Endometrial microvascular endothelial cells (primary cell): ENCODE data around the gene PDE10A. TPM values are rescaled to one million over a fixed set of nuclear protein-coding genes. Genes with fewer than 3 reads are reported as not detected.

Experiments used
- in situ Hi-C: cut with HindIII; loops from 2 replicates; pipeline ENCODE4 v1.10.0; 2017; ENCODE audit warnings: low sequenced_read_pairs, low pct_unique_long_range_greater_than_20kb; ENCODE audit errors: inconsistent ontology term
- total RNA-seq: library from RNA; depleted of rRNA; stranded (reverse); fragments of >200 nt; gene quantifications from one replicate; pipeline ENCODE4 v1.2.3, GENCODE V29; 2015; ENCODE audit errors: inconsistent ontology term

PDE10A gene
- total RNA-seq, 1 donor from 2014 or later: 1.4 TPM

- in situ Hi-C loops: no loop called here
Measured at GRCh38 chr6:165680975-165681374, 17.9 kb upstream of the PDE10A start.

GRCh38 chr6:165679326-165679725 is 16.3 kb upstream of the PDE10A start:
- in situ Hi-C loops: no loop called here

DNA sequence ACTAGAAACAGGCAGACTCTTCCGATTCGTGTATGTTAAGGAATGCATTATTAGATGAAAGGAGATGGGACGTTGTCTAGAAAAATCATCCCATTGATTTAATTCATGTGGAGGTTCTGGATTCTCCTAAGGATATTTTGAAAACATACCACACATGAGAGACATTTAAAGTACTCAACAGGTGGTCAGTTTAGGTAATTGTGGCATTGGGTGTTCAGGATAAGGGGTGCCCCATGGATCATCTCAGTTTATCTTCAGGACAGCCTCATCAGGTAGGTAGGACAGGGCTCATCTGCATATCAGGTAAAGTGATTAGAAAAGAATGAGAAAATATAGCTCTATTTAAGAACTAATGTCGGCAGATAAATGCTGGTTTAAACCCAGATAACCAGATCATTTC is 15.9 kb upstream of the PDE10A start:
- in situ Hi-C loops: no loop called here

GRCh38 chr6:165678429-165678828 is 15.4 kb upstream of the PDE10A start:
- in situ Hi-C loops: no loop called here

DNA sequence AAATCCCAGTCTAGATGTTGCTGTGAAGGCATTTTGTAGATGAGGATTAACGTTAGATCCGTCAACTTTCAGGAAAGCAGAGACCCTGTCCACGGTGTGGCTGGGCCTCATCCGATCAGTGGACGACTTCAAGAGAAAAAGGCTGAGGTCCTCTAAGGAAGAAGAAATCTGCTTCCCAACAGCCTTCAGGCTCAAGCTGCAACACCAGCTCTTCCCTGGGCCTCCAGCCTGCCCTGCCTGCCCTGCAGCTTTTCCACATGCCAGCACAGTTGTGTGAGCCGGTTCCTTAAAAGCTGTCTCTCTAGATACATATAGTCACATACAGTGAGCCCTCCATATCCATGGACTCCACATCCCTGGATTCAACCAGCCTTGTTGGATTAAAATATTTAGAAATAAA is 14.1 kb upstream of the PDE10A start:
- in situ Hi-C loops: no loop called here

DNA sequence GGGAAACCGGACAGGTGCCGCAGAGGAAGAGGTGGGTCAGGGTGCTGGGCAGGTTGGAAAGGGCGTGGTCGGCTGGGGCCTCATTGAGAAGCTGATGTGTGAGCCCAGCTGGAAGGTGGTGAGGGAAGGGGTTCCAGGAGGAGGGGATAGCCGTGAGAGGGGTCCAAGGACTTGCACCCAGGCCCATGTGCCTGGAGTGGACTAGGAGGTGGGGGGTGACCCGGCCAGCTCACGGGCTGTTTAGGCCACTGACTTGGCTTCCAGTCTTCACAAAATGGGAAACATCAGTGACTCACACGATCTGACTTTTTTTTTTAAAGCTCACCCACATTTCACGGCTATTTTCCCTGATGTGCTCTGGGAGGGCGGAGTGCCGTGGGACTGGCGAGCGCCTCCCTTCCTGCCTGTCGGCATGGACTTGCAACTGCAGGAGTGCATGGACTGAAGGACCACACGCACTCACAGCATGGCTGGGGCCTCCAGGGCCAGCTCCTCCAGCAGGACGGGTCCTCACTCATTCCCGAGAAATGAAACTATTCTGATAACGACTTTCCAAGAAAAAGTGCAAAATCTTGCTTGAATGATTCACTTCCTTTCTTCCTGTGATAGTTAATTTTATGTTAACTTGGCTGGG is 13.5 kb upstream of the PDE10A start:
- in situ Hi-C loops: no loop called here

DNA sequence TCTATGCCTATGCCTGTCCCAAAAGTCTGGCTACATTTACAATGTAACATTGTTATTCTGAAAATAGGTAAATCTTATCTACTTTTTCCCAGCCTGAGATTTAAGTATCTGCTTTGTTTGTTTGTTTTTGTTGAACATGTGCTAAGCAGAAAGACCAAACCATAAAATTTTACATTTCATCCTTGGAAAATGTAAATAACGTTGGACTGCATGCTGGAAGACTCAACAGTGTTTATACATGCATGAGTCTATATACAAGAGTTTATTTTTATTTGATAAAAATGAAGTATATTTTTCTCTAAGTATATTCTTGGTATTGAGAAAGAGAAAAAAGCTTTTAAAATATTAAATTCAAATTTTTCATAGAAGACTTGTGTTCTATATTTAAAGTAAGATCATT is 12.1 kb upstream of the PDE10A start:
- in situ Hi-C loops: no loop called here

GRCh38 chr6:165674155-165675029 is 11.4 kb upstream of the PDE10A start:
- in situ Hi-C loops: no loop called here

DNA sequence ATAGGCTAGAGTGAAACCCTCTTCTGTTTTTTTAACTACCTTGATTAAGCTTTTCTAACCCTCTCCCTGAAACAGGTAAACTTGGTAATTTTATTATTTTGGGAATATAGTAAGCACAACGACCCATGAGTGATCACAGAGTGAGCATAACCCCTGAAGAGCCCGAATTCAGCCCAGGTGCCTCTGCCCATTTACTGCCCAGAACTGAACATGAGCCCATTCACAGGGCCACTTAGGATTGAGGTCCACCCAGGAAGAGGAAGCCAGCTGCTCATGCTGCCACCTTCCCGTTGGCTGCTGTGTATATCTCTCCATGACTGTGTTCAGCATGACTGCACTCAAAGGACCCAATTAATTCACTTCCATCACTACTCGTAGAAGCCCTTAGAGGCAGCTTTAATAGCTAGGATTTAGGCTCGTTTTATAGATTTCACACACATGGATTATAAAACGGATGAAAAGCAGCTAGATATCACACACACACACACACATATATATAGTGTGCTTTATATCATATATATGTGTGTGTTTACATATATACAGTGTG is 8.3 kb upstream of the PDE10A start:
- in situ Hi-C loops: no loop called here

- in situ Hi-C loops: no loop called here
Measured at GRCh38 chr6:165668951-165669350, 5.9 kb upstream of the PDE10A start.

DNA sequence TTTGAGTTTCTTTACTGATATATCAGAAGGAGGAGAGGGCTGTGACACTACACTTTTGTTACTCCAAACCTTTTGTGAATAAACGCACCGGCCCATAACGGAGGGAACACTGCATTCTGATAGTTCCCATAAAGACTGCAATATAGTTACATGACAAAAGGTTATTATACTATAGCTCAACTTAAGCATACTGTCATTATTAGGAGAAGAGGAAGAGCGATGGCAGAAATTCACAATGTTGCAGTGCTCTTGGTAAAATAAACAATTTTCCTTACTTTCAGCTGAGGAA is 2.3 kb upstream of the PDE10A start:
- in situ Hi-C loops: no loop called here

GRCh38 chr6:165664559-165665383 is 1.7 kb upstream of the PDE10A start:
- in situ Hi-C loops: no loop called here

GRCh38 chr6:165663736-165664558 is 906 bp upstream of the PDE10A start:
- in situ Hi-C loops: no loop called here

GRCh38 chr6:165663377-165663735 is 315 bp upstream of the PDE10A start:
- in situ Hi-C loops: no loop called here

GRCh38 chr6:165662041-165662748 is 846 bp downstream of the PDE10A start:
- in situ Hi-C loops: no loop called here

GRCh38 chr6:165661664-165662025 is 1.4 kb downstream of the PDE10A start:
- in situ Hi-C loops: no loop called here

DNA sequence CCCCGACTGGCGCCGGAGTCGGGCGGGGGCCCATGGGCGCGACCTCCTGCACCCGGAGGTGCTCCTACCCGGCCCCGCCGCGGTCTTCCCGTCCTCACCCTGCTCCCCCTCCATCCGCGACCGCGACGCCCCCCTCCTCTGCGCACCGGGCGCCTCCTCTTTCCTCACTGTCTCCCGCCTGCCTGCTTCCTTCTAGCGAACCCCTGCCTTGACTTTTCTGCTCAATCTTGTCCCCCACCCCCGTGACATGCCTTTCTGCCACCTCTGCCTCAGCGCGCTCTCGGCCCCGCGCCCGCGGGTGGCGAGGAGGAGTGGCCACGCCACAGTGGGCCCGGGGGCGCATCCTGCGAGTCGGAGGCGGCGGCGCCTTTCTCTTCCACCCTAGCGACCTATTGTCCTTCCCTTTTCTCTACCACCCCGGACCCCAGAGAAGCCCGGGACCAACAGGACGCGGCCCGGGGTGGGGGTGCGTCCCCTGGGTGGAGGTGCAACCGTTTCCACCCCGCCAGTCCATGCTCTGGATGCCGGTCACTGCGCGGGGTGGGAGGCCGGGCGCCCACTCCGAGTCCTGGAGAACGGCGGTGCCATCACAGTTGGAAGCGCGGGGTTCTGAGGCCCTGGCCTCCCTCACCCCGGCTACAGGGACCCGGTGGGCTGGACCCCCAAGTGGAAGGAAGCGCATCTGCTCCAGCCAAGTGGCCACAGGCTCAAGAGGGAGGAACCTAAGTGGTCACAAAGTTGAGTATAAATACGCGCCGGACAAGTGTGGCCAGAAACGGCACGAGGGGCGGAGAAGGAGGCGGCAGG is 2.0 kb downstream of the PDE10A start:
- in situ Hi-C loops: no loop called here
